OCI-LY7 (cell line): ENCODE data around the gene INTS14. TPM values are rescaled to one million over a fixed set of nuclear protein-coding genes. Genes with fewer than 3 reads are reported as not detected.
A peak's percentile ranks its signal among the peaks of the same experiment; 100 is the strongest.

Experiments used
- BruUV-seq: library from RNA; stranded (reverse); fragments of 400-500 nt; replicated peaks from 2 replicates; lab custom pipeline; 2021; lab: Mats Ljungman, UMichigan
- CTCF ChIA-PET: fragments of 300-600 bp; sonication (Branson Sonifier 250); formaldehyde crosslinking; loops from one replicate; lab custom pipeline; 2022; ENCODE audit warnings: antibody characterized with exemption; ENCODE audit not compliant: unreplicated experiment; lab: Charles Lee
- POLR2A ChIA-PET: fragments of 300-600 bp; sonication (Branson Sonifier 250); formaldehyde crosslinking; loops from one replicate; lab custom pipeline; 2022; ENCODE audit warnings: antibody characterized with exemption; lab: Charles Lee
- DNase-seq: peaks from one replicate; pipeline ENCODE4 v3.0.0-alpha.2; 2015; ENCODE audit warnings: low spot score
- H2AFZ ChIP-seq: fragments of 200-600 bp; sonication (generic), shearing (Covaris generic); 2 replicates; pipeline ENCODE4 v1.6.1; 2014; ENCODE audit warnings: mild to moderate bottlenecking, antibody characterized with exemption, low read length, moderate library complexity
- H3K27ac ChIP-seq: fragments of 200-600 bp; sonication (generic); 2 replicates; pipeline ENCODE4 v1.5.1; 2014; ENCODE audit warnings: mixed run types, low read depth, mild to moderate bottlenecking, moderate library complexity, low read length, inconsistent platforms; ENCODE audit not compliant: poor library complexity, severe bottlenecking
- H3K36me3 ChIP-seq: fragments of 200-600 bp; sonication (generic); 2 replicates; pipeline ENCODE4 v1.6.1; 2014; ENCODE audit warnings: mild to moderate bottlenecking, antibody characterized with exemption, low read length, moderate library complexity, mixed read lengths; ENCODE audit not compliant: insufficient read depth
- H3K4me1 ChIP-seq: fragments of 200-600 bp; sonication (generic); 2 replicates; pipeline ENCODE4 v1.5.1; 2014; ENCODE audit warnings: mild to moderate bottlenecking, low read length; ENCODE audit not compliant: insufficient read depth, poor library complexity, severe bottlenecking
- H3K4me2 ChIP-seq: fragments of 200-600 bp; sonication (generic); 2 replicates; pipeline ENCODE4 v1.6.1; 2014; ENCODE audit warnings: mild to moderate bottlenecking, low read length
- H3K4me3 ChIP-seq: fragments of 200-600 bp; sonication (generic); 2 replicates; pipeline ENCODE4 v1.5.1; 2014; ENCODE audit warnings: mild to moderate bottlenecking, low read depth, low read length; ENCODE audit not compliant: poor library complexity, severe bottlenecking
- H3K79me2 ChIP-seq: fragments of 200-600 bp; sonication (generic); 2 replicates; pipeline ENCODE4 v1.6.1; 2016; ENCODE audit warnings: low read depth, mild to moderate bottlenecking, low read length, moderate library complexity, mixed read lengths; ENCODE audit not compliant: insufficient read depth
- H3K9me2 ChIP-seq: fragments of 200-600 bp; sonication (generic); 2 replicates; pipeline ENCODE4 v1.6.1; 2016; ENCODE audit warnings: mild to moderate bottlenecking, low read length, mixed read lengths; ENCODE audit not compliant: insufficient read depth
- H3K9me3 ChIP-seq: fragments of 200-600 bp; sonication (generic); 2 replicates; pipeline ENCODE4 v1.6.1; 2014; ENCODE audit warnings: mild to moderate bottlenecking, mixed run types, low read length, mixed read lengths
- H4K20me1 ChIP-seq: fragments of 200-600 bp; sonication (generic); 2 replicates; pipeline ENCODE4 v1.6.1; 2014; ENCODE audit warnings: mild to moderate bottlenecking, antibody characterized with exemption, low read length, moderate library complexity, mixed read lengths; ENCODE audit not compliant: insufficient read depth
- CTCF ChIP-seq: fragments of 200-600 bp; sonication (generic); conservative IDR thresholded peaks from 2 replicates; pipeline ENCODE4 v1.5.1; 2014; ENCODE audit warnings: mild to moderate bottlenecking, antibody characterized with exemption, low read length, moderate library complexity, mixed read lengths
- EZH2phosphoT487 ChIP-seq: fragments of 200-600 bp; sonication (generic); IDR thresholded peaks from 2 replicates; pipeline ENCODE4 v1.6.1; 2018; ENCODE audit warnings: low read depth, borderline replicate concordance, mild to moderate bottlenecking, mixed run types, antibody characterized with exemption, low read length, moderate library complexity, mixed read lengths
- intact Hi-C: fragments of 100-400 bp; cut with micrococcal nuclease; formaldehyde crosslinking; loops from one replicate; pipeline ENCODE4 v1.10.0; 2022; ENCODE audit not compliant: unreplicated experiment
- total RNA-seq, 2 experiments: library from RNA; depleted of rRNA in 1 of 2; stranded (reverse); fragments of >200 nt in 1 of 2; shearing (Covaris generic) in 1 of 2; gene quantifications; 2 replicates each; pipeline ENCODE4 v1.2.3, GENCODE V29; 2014 to 2022

Gene INTS14
- total RNA-seq, 2 experiments from 2014 or later: 45.8 to 46.7 TPM

- no peak for DNase-seq
- H3K27ac ChIP-seq: no peak overlapping the region
- no peaks in the 10 kb centered on the region for H3K4me1 ChIP-seq
- H2AFZ ChIP-seq: no peak overlapping the region
- ChIA-PET CTCF (interaction anchor here (0.6 kb wide), 1 partner anchor 313 kb away, joined by 3 read pairs; no protein-coding TSS in a partner anchor), POLR2A (no interaction called here)
- H3K9me3 ChIP-seq: no peaks in the 10 kb centered on the region
- intact Hi-C loops: no loop called here
- H3K4me3 ChIP-seq: no peak overlapping the region
- no peak overlapping the region for H3K4me2 ChIP-seq
- no TSS peak for BruUV-seq
- peaks cover 91% of the 10 kb centered on the region for H3K36me3 ChIP-seq
- TF ChIP-seq EZH2phosphoT487: no peak
- TF ChIP-seq CTCF: no peak
- no peaks in the 10 kb centered on the region for H3K79me2 ChIP-seq
- no peaks in the 10 kb centered on the region for H4K20me1 ChIP-seq
- no peaks in the 10 kb centered on the region for H3K9me2 ChIP-seq
These were observed 11.3 kb downstream of the INTS14 start for GRCh38 chr15:65599677-65600076.

GRCh38 chr15:65598468-65598867 lies 12.5 kb downstream of the INTS14 start:
- intact Hi-C loops: no loop called here
- TSS peak; percentile 29 for BruUV-seq
- TF ChIP-seq EZH2phosphoT487 (no peak), CTCF (no peak)
- Histone ChIP-seq H3K9me2 (no peaks in the 10 kb centered on the region), H3K27ac (no peak overlapping the region), H2AFZ (no peak overlapping the region), H3K4me2 (no peak overlapping the region), H3K4me1 (no peaks in the 10 kb centered on the region), H4K20me1 (no peaks in the 10 kb centered on the region), H3K9me3 (no peaks in the 10 kb centered on the region), H3K36me3 (peaks cover 89% of the 10 kb centered on the region), H3K79me2 (no peaks in the 10 kb centered on the region), H3K4me3 (no peak overlapping the region)
- no peak for DNase-seq
- ChIA-PET POLR2A (interaction anchor here (0.6 kb wide), 1 partner anchor 104 kb away, joined by 5 read pairs; no protein-coding TSS in a partner anchor), CTCF (no interaction called here)

- ChIA-PET CTCF (interaction anchor here (1.2 kb wide), 1 partner anchor 14 kb away, joined by 3 read pairs; no protein-coding TSS in a partner anchor), POLR2A (interaction anchor here (0.6 to 1.2 kb wide), 3 partner anchors 20 to 157 kb away, joined by 3 to 6 read pairs (median 5); no protein-coding TSS in a partner anchor)
- H3K4me2 ChIP-seq: no peak overlapping the region
- BruUV-seq: no TSS peak
- no peaks in the 10 kb centered on the region for H3K9me3 ChIP-seq
- DNase-seq: peak; percentile 57
- H2AFZ ChIP-seq: no peak overlapping the region
- H3K4me3 ChIP-seq: no peak overlapping the region
- no peaks in the 10 kb centered on the region for H4K20me1 ChIP-seq
- no peaks in the 10 kb centered on the region for H3K9me2 ChIP-seq
- H3K27ac ChIP-seq: no peak overlapping the region
- no peaks in the 10 kb centered on the region for H3K4me1 ChIP-seq
- peaks cover 92% of the 10 kb centered on the region for H3K36me3 ChIP-seq
- TF ChIP-seq CTCF (peak; percentile 89), EZH2phosphoT487 (no peak)
- no peaks in the 10 kb centered on the region for H3K79me2 ChIP-seq
- intact Hi-C loops: no loop called here
These were observed 15.0 kb downstream of the INTS14 start for GRCh38 chr15:65595960-65596359.
